RCC 7860 (cell line): ENCODE data around the gene DNM3.
A peak's percentile ranks its signal among the peaks of the same experiment; 100 is the strongest.
"Not testable (repeated sequence)": the region's sequence is repeated elsewhere in the genome, so short reads cannot be mapped to it uniquely, and the experiment has no call there.

Experiments
- DNase-seq: peaks from one replicate; pipeline ENCODE4 v3.0.0-alpha.2; 2015; ENCODE audit warnings: low spot score
- FAIRE-seq: peaks from 2 replicates; lab custom pipeline; 2012; peaks lifted over from hg19 to GRCh38; lab: Jason Lieb, UNC

Gene DNM3

GRCh38 chr1:172430128-172430454 lies 588.8 kb downstream of the DNM3 start:
- FAIRE-seq (no peak), DNase-seq (no peak)

GRCh38 chr1:172431204-172431603 lies 589.9 kb downstream of the DNM3 start:
- no peak for FAIRE-seq
- DNase-seq: no peak

- FAIRE-seq (no peak), DNase-seq (no peak)
Observed at GRCh38 chr1:172431721-172432192, 590.5 kb downstream of the DNM3 start.

- not testable (repeated sequence) for DNase-seq, FAIRE-seq
Observed at GRCh38 chr1:172437183-172437582, 595.9 kb downstream of the DNM3 start.

- DNase-seq (no peak), FAIRE-seq (no peak)
Observed at GRCh38 chr1:172442404-172442803, 601.1 kb downstream of the DNM3 start.

- FAIRE-seq (no peak), DNase-seq (no peak)
Observed at GRCh38 chr1:172442843-172443565, 601.7 kb downstream of the DNM3 start.

- DNase-seq (peak; percentile 79), FAIRE-seq (peak; percentile 61)
Observed at GRCh38 chr1:172443666-172444453, 602.6 kb downstream of the DNM3 start, which contains the start of gene PIGC. Gene PIGC (minus strand): TSS chr1:172444069. CDS start chr1:172442622, 1,447 bp downstream.

- no peak for FAIRE-seq
Observed at GRCh38 chr1:172446547-172446946, 605.2 kb downstream of the DNM3 start.

GRCh38 chr1:172447641-172448040 lies 606.3 kb downstream of the DNM3 start:
- FAIRE-seq (no peak), DNase-seq (no peak)

More at GRCh38 chr1:172446547-172446946, 605.2 kb downstream of the DNM3 start:
- no peak for DNase-seq

GRCh38 chr1:172448995-172449584 lies 607.8 kb downstream of the DNM3 start:
- FAIRE-seq (peak; percentile 86), DNase-seq (peak; percentile 98)

GRCh38 chr1:172449585-172450523 lies 608.6 kb downstream of the DNM3 start:
- DNase-seq (peak; percentile 54), FAIRE-seq (no peak)

- DNase-seq: no peak
- FAIRE-seq: no peak
Observed at GRCh38 chr1:172450524-172450885, 609.2 kb downstream of the DNM3 start.

GRCh38 chr1:172451002-172451443 lies 609.7 kb downstream of the DNM3 start:
- FAIRE-seq: peak; percentile 72
- peak; percentile 62 for DNase-seq

GRCh38 chr1:172452536-172453152 lies 611.3 kb downstream of the DNM3 start:
- DNase-seq (no peak), FAIRE-seq (no peak)

- DNase-seq (no peak), FAIRE-seq (no peak)
Observed at GRCh38 chr1:172453153-172453545, 611.9 kb downstream of the DNM3 start.

GRCh38 chr1:172453607-172454006 lies 612.3 kb downstream of the DNM3 start:
- no peak for DNase-seq

GRCh38 chr1:172455451-172455850 lies 614.2 kb downstream of the DNM3 start:
- no peak for DNase-seq
- no peak for FAIRE-seq

More at GRCh38 chr1:172453607-172454006, 612.3 kb downstream of the DNM3 start:
- no peak for FAIRE-seq

GRCh38 chr1:172456344-172456769 lies 615.1 kb downstream of the DNM3 start:
- FAIRE-seq (no peak), DNase-seq (no peak)

- FAIRE-seq (no peak), DNase-seq (no peak)
Observed at GRCh38 chr1:172457479-172458130, 616.3 kb downstream of the DNM3 start.
